A549 (cell line): ENCODE data around the gene ALDH5A1. TPM values are rescaled to one million over a fixed set of nuclear protein-coding genes. Genes with fewer than 3 reads are reported as not detected.

Experiments used
- ATAC-seq, 2 experiments: fragments of 200-7000 bp in 1 of 2; fragments of >200 bp in 1 of 2; cut with Nextera tagmentation in 1 of 2; cut with Tn5 transposase in 1 of 2; 3 replicates each; pipeline versions ENCODE4 v1.8.0 to v1.9.1; 2018 to 2020; ENCODE audit warnings: mild to moderate bottlenecking in 1 of 2, moderate library complexity in 1 of 2
- CTCF ChIA-PET: fragments of 300-600 bp; sonication (Branson Sonifier 250); formaldehyde crosslinking; extraction: SDS; loops from one replicate; lab custom pipeline; 2021; ENCODE audit warnings: antibody characterized with exemption, inconsistent platforms; lab: Yijun Ruan, JAX
- POLR2A ChIA-PET: fragments of 350-600 bp; formaldehyde crosslinking; extraction: SDS; loops from one replicate; lab custom pipeline; 2021; ENCODE audit warnings: antibody characterized with exemption, inconsistent platforms; lab: Yijun Ruan, JAX
- DNase-seq, 2 experiments: peaks; one replicate each; pipeline versions ENCODE4 v3.0.0 to v3.0.0-alpha.2; 2011 to 2016; ENCODE audit warnings: low read depth in 1 of 2, low spot score in 1 of 2
- FAIRE-seq: peaks from 2 replicates; lab custom pipeline; 2011; peaks lifted over from hg19 to GRCh38; lab: Jason Lieb, UNC
- H3K27ac ChIP-seq, 2 experiments: fragments of >200 bp; sonication (Bioruptor Twin); formaldehyde crosslinking; 3 replicates each; pipeline ENCODE4 v1.5.1; 2016 to 2017
- H3K4me1 ChIP-seq: fragments of >200 bp; sonication (Bioruptor Twin); formaldehyde crosslinking; 3 replicates; pipeline ENCODE4 v1.6.1; 2016
- H3K4me2 ChIP-seq: fragments of >200 bp; sonication (Bioruptor Twin); formaldehyde crosslinking; 3 replicates; pipeline ENCODE4 v1.6.1; 2016
- H3K4me3 ChIP-seq: fragments of >200 bp; sonication (Bioruptor Twin); formaldehyde crosslinking; 3 replicates; pipeline ENCODE4 v1.5.1; 2016
- H3K9me3 ChIP-seq: fragments of >200 bp; sonication (Bioruptor Twin); formaldehyde crosslinking; 3 replicates; pipeline ENCODE4 v1.6.1; 2016
- CBX2 ChIP-seq: fragments of 200-600 bp; sonication (generic); IDR thresholded peaks from 2 replicates; pipeline ENCODE4 v1.6.1; 2016; ENCODE audit warnings: low read depth, mild to moderate bottlenecking, borderline replicate concordance
- CBX8 ChIP-seq: fragments of 200-600 bp; sonication (generic); IDR thresholded peaks from 2 replicates; pipeline ENCODE4 v1.6.1; 2016
- CEBPB ChIP-seq, 2 experiments: fragments of >200 bp in 1 of 2; sonication (Bioruptor Twin) in 1 of 2; formaldehyde crosslinking in 1 of 2; IDR thresholded peaks; 2 replicates each; pipeline ENCODE4 v1.6.1; 2012 to 2016
- CHD2 ChIP-seq: fragments of 150-350 bp; IDR thresholded peaks from 2 replicates; pipeline ENCODE4 v1.6.1; 2014; ENCODE audit warnings: low read length; ENCODE audit not compliant: partially characterized antibody
- CHD4 ChIP-seq: fragments of 200-600 bp; sonication (generic); IDR thresholded peaks from 2 replicates; pipeline ENCODE4 v1.6.1; 2016; ENCODE audit warnings: antibody characterized with exemption, mild to moderate bottlenecking, borderline replicate concordance
- EHF ChIP-seq: fragments of 250-450 bp; sonication (Bioruptor Pico); IDR thresholded peaks from 2 replicates; pipeline ENCODE4 v1.5.0; 2020; ENCODE audit warnings: mild to moderate bottlenecking
- ESRRA ChIP-seq: fragments of 150-350 bp; IDR thresholded peaks from 2 replicates; pipeline ENCODE4 v1.6.1; 2014; ENCODE audit warnings: mild to moderate bottlenecking, low read length, borderline replicate concordance
- FOSL2 ChIP-seq, 2 experiments: fragments of 450-650 bp in 1 of 2; fragments of >200 bp in 1 of 2; sonication (Bioruptor Twin) in 1 of 2; formaldehyde crosslinking; IDR thresholded peaks; 2 replicates each; pipeline versions ENCODE4 v1.5.0 to v1.6.1; 2016 to 2020; ENCODE audit warnings: mild to moderate bottlenecking in 1 of 2, moderate library complexity in 1 of 2
- HDAC2 ChIP-seq: fragments of 200-600 bp; sonication (generic); IDR thresholded peaks from 2 replicates; pipeline ENCODE4 v1.6.1; 2016
- HEYL ChIP-seq: fragments of 250-450 bp; sonication (Bioruptor Pico); IDR thresholded peaks from 2 replicates; pipeline ENCODE4 v1.8.0; 2021; ENCODE audit warnings: mild to moderate bottlenecking, moderate library complexity
- HOXB5 ChIP-seq: fragments of 250-450 bp; sonication (Bioruptor Pico); IDR thresholded peaks from 2 replicates; pipeline ENCODE4 v1.5.0; 2020; ENCODE audit warnings: mild to moderate bottlenecking, moderate library complexity
- JUNB ChIP-seq: fragments of >200 bp; sonication (Bioruptor Twin); formaldehyde crosslinking; IDR thresholded peaks from 2 replicates; pipeline ENCODE4 v1.6.1; 2016
- MAFK ChIP-seq: fragments of 450-650 bp; IDR thresholded peaks from 2 replicates; pipeline ENCODE4 v1.6.1; 2014; ENCODE audit not compliant: partially characterized antibody
- MYC ChIP-seq: IDR thresholded peaks from 2 replicates; pipeline ENCODE4 v1.6.1; 2012; ENCODE audit warnings: mild to moderate bottlenecking, inconsistent platforms, low read length, improper control_type of control experiment, borderline replicate concordance
- RAD21 ChIP-seq, 2 experiments: fragments of >200 bp in 1 of 2; sonication (Bioruptor Twin) in 1 of 2; formaldehyde crosslinking in 1 of 2; IDR thresholded peaks in 1 of 2; conservative IDR thresholded peaks in 1 of 2; 2 replicates in 1 of 2; 3 replicates in 1 of 2; pipeline ENCODE4 v1.6.1; 2012 to 2018; ENCODE audit warnings: inconsistent platforms in 1 of 2
- RARB ChIP-seq: fragments of 250-450 bp; sonication (Bioruptor Pico); IDR thresholded peaks from 2 replicates; pipeline ENCODE4 v1.8.0; 2021; ENCODE audit warnings: mild to moderate bottlenecking, moderate library complexity
- SMC3 ChIP-seq: fragments of >200 bp; sonication (Bioruptor Twin); formaldehyde crosslinking; IDR thresholded peaks from 3 replicates; pipeline ENCODE4 v1.6.1; 2018; ENCODE audit warnings: inconsistent platforms
- WGBS: methylation state at CpG from one replicate; pipeline ENCODE4 v1.1.6; 2017; ENCODE audit errors: missing lambda C conversion rate; 5-methylcytosine and 5-hydroxymethylcytosine counted together
- polyA plus RNA-seq, 4 experiments: library from polyadenylated mRNA; depleted of rRNA in 3 of 4; stranded (reverse); fragments of >200 nt; fragmentation: RNase III in 1 of 4; extraction: RNeasy Plus Mini Kit Qiagen cat#74134 plus additional on column Dnase treatment in 1 of 4; gene quantifications; 2 replicates in 3 of 4; 3 replicates in 1 of 4; pipeline ENCODE4 v1.2.3, GENCODE V29; 2011 to 2017
- TF ChIP-seq, protein P1 (sequence below): fragments of 450-650 bp; IDR thresholded peaks from 2 replicates; pipeline ENCODE4 v1.6.1; 2014; ENCODE audit warnings: antibody characterized with exemption
- TF ChIP-seq, protein P2 (sequence below): fragments of 200-600 bp; sonication (generic); IDR thresholded peaks from 2 replicates; pipeline ENCODE4 v1.6.1; 2016; ENCODE audit warnings: antibody characterized with exemption, mild to moderate bottlenecking, moderate library complexity
- TF ChIP-seq, protein P3 (sequence below): fragments of >200 bp; sonication (Bioruptor Twin); formaldehyde crosslinking; IDR thresholded peaks from 3 replicates; pipeline ENCODE4 v1.5.1; 2016

ALDH5A1 gene
- polyA plus RNA-seq, 2 of the 4 experiments (the other 2 are of a cell fraction): 6.9 to 10.9 TPM

DNA sequence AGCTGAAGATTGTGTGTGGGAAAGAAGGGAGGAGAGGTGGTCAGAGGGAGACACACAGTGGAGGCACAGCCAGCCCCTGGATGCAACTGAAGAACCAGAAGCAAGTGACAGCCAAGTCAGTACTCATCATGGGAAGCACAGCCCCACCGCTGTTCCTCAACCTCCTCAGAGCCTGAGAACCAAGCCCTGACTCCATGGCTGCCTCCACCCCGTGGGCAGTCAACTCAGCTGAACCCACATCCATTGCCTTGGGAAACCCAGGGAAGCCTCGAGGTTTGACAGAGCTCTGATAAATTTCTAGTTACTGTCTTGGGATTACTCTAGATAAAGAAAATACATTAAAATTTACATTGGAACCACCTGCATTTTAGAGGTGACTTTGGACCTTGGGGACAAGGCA lies 29.6 kb downstream of the ALDH5A1 start:
- no peaks in the 10 kb centered on the region for H3K4me1 ChIP-seq
- TF ChIP-seq CBX2 (no peak), ESRRA (no peak), CBX8 (no peak), EHF (CRISPR knock-in tag) (no peak), HDAC2 (no peak), HOXB5 (CRISPR knock-in tag) (no peak), CHD4 (no peak), JUNB (no peak), MYC (no peak), MAFK (no peak), HEYL (CRISPR knock-in tag) (no peak), FOSL2 (IDR thresholded peaks at IDR 0.05) (no peak), FOSL2 (CRISPR knock-in tag; IDR thresholded peaks at IDR 0.05) (no peak)
- TF ChIP-seq, protein P1, sequence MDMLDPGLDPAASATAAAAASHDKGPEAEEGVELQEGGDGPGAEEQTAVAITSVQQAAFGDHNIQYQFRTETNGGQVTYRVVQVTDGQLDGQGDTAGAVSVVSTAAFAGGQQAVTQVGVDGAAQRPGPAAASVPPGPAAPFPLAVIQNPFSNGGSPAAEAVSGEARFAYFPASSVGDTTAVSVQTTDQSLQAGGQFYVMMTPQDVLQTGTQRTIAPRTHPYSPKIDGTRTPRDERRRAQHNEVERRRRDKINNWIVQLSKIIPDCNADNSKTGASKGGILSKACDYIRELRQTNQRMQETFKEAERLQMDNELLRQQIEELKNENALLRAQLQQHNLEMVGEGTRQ: no peak
- TF ChIP-seq, protein P2, sequence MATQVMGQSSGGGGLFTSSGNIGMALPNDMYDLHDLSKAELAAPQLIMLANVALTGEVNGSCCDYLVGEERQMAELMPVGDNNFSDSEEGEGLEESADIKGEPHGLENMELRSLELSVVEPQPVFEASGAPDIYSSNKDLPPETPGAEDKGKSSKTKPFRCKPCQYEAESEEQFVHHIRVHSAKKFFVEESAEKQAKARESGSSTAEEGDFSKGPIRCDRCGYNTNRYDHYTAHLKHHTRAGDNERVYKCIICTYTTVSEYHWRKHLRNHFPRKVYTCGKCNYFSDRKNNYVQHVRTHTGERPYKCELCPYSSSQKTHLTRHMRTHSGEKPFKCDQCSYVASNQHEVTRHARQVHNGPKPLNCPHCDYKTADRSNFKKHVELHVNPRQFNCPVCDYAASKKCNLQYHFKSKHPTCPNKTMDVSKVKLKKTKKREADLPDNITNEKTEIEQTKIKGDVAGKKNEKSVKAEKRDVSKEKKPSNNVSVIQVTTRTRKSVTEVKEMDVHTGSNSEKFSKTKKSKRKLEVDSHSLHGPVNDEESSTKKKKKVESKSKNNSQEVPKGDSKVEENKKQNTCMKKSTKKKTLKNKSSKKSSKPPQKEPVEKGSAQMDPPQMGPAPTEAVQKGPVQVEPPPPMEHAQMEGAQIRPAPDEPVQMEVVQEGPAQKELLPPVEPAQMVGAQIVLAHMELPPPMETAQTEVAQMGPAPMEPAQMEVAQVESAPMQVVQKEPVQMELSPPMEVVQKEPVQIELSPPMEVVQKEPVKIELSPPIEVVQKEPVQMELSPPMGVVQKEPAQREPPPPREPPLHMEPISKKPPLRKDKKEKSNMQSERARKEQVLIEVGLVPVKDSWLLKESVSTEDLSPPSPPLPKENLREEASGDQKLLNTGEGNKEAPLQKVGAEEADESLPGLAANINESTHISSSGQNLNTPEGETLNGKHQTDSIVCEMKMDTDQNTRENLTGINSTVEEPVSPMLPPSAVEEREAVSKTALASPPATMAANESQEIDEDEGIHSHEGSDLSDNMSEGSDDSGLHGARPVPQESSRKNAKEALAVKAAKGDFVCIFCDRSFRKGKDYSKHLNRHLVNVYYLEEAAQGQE: no peak
- WGBS: 67% methylated on average over 3 of the region's 3 CpGs

DNA sequence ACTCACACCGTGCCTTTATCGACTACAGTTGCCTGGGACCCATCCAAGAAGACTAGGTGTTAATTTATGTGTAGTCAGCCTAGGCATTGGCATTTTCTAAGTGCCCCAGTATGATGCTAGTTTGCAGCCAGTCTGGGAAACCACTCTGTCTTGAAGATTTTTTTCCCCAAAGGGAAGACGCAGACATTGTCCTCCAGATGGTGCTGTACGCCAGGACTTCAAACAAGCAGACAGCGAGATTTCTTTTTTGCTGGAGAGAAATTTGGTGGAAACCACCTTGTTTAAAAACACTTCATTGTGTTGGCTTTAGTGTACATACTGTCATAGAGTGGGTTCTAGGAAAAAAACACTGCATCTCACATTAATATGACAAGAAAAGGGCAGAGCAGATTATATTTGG lies 30.0 kb downstream of the ALDH5A1 start:
- Histone ChIP-seq H3K4me1 (no peaks in the 10 kb centered on the region), H3K4me2 (no peak overlapping the region)
- no peak for TF ChIP-seq CEBPB (IDR thresholded peaks at IDR 0.05)
- TF ChIP-seq SMC3: peak; percentile 33; the same call in 1 of the 3 replicates
- no peak for TF ChIP-seq CHD2
- no peak for TF ChIP-seq RARB (CRISPR knock-in tag)
- TF ChIP-seq, protein P3, sequence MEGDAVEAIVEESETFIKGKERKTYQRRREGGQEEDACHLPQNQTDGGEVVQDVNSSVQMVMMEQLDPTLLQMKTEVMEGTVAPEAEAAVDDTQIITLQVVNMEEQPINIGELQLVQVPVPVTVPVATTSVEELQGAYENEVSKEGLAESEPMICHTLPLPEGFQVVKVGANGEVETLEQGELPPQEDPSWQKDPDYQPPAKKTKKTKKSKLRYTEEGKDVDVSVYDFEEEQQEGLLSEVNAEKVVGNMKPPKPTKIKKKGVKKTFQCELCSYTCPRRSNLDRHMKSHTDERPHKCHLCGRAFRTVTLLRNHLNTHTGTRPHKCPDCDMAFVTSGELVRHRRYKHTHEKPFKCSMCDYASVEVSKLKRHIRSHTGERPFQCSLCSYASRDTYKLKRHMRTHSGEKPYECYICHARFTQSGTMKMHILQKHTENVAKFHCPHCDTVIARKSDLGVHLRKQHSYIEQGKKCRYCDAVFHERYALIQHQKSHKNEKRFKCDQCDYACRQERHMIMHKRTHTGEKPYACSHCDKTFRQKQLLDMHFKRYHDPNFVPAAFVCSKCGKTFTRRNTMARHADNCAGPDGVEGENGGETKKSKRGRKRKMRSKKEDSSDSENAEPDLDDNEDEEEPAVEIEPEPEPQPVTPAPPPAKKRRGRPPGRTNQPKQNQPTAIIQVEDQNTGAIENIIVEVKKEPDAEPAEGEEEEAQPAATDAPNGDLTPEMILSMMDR: peak; percentile 44
- TF ChIP-seq RAD21 (conservative IDR thresholded peaks at IDR 0.05 in 1 of 2, IDR thresholded peaks at IDR 0.05 in 1 of 2): peak; percentile 61 to 72
- TF ChIP-seq, all 56 proteins: peak for 3
- Histone ChIP-seq H3K9me3 (no peaks in the 10 kb centered on the region), H3K27ac (no peak overlapping the region), H3K4me3 (no peak overlapping the region)
- ATAC-seq (peak in 1 of 2 experiments; percentile 70; a peak in 3 of 6 replicates), DNase-seq (peak in 1 of 2 experiments; percentile 58), FAIRE-seq (no peak)
- POLR2A ChIA-PET: no interaction called here
- CTCF ChIA-PET: interaction anchor here (0.7 to 5.0 kb wide), 6 partner anchors 11 to 61 kb away, joined by 3 to 33 read pairs (median 10); partner anchors contain the start of gene ALDH5A1
- WGBS: 59% methylated on average over 5 of the region's 5 CpGs

More for the DNA sequence above, 29.6 kb downstream of the ALDH5A1 start:
- no peak overlapping the region for H3K4me2 ChIP-seq
- no peak overlapping the region for H3K27ac ChIP-seq
- POLR2A ChIA-PET: no interaction called here
- FAIRE-seq (no peak), ATAC-seq (no peak), DNase-seq (no peak)
- no peaks in the 10 kb centered on the region for H3K9me3 ChIP-seq
- H3K4me3 ChIP-seq: no peak overlapping the region
- CTCF ChIA-PET: interaction anchor here (0.5 to 5.0 kb wide), 6 partner anchors 8 to 176 kb away, joined by 3 to 33 read pairs (median 8); partner anchors contain the start of gene ALDH5A1
